WTC11 (cell line): ENCODE results near the gene ASB13. TPM values are rescaled to one million over a fixed set of nuclear protein-coding genes. Genes with fewer than 3 reads are reported as not detected.

Experiments
- ATAC-seq: fragments of 200-7000 bp; cut with Tn5 transposase; 2 replicates; pipeline ENCODE4 v1.10.0; 2021; ENCODE audit warnings: mild to moderate bottlenecking, moderate library complexity
- CTCF ChIA-PET: fragments of 300-600 bp; sonication (Branson Sonifier 250); formaldehyde crosslinking; loops from one replicate; lab custom pipeline; 2021; ENCODE audit warnings: antibody characterized with exemption; lab: Charles Lee
- POLR2A ChIA-PET: fragments of 350-600 bp; sonication (Branson Sonifier 250); formaldehyde crosslinking; loops from one replicate; lab custom pipeline; 2021; ENCODE audit warnings: antibody characterized with exemption; lab: Charles Lee
- DNase-seq: peaks from one replicate; pipeline ENCODE4 v3.0.0; 2021; ENCODE audit warnings: low spot score
- H3K27ac Mint-ChIP-seq: 2 replicates; pipeline ENCODE4 v1.8.0; 2021; ENCODE audit warnings: mixed read lengths
- H3K27me3 Mint-ChIP-seq: 2 replicates; pipeline ENCODE4 v1.8.0; 2021; ENCODE audit warnings: low read depth, mild to moderate bottlenecking, moderate library complexity, mixed read lengths
- H3K36me3 Mint-ChIP-seq: 2 replicates; pipeline ENCODE4 v1.8.0; 2021; ENCODE audit warnings: mixed read lengths
- H3K4me1 Mint-ChIP-seq: 2 replicates; pipeline ENCODE4 v1.8.0; 2022; ENCODE audit warnings: mixed read lengths
- H3K4me3 Mint-ChIP-seq: 2 replicates; pipeline ENCODE4 v1.8.0; 2021; ENCODE audit warnings: mild to moderate bottlenecking, moderate library complexity, mixed read lengths
- H3K9me3 Mint-ChIP-seq: 2 replicates; pipeline ENCODE4 v1.8.0; 2021; ENCODE audit warnings: mixed read lengths
- ATF1 ChIP-seq: sonication (generic); formaldehyde crosslinking; IDR thresholded peaks from 2 replicates; pipeline ENCODE4 v1.8.1; 2023; ENCODE audit warnings: mild to moderate bottlenecking, moderate library complexity, missing genetic modification reagents
- EMX1 ChIP-seq: fragments of 250-450 bp; sonication (Bioruptor Pico); IDR thresholded peaks from 2 replicates; pipeline ENCODE4 v1.8.0; 2021; ENCODE audit warnings: mild to moderate bottlenecking
- GTF2I ChIP-seq: fragments of 250-450 bp; sonication (Bioruptor Pico); conservative IDR thresholded peaks from 2 replicates; pipeline ENCODE4 v1.4.0; 2021; ENCODE audit warnings: mild to moderate bottlenecking
- JAZF1 ChIP-seq: fragments of 250-450 bp; sonication (Bioruptor Pico); IDR thresholded peaks from 2 replicates; pipeline ENCODE4 v1.9.0; 2021; ENCODE audit warnings: moderate library complexity, mild to moderate bottlenecking, inconsistent platforms
- NFE2L1 ChIP-seq: sonication (generic); formaldehyde crosslinking; IDR thresholded peaks from 2 replicates; pipeline ENCODE4 v1.8.1; 2023; ENCODE audit warnings: missing genetic modification reagents
- OVOL2 ChIP-seq: fragments of 250-450 bp; sonication (Bioruptor Pico); IDR thresholded peaks from 2 replicates; pipeline ENCODE4 v1.9.0; 2021; ENCODE audit warnings: mild to moderate bottlenecking, borderline replicate concordance
- SMAD3 ChIP-seq: sonication (generic); formaldehyde crosslinking; IDR thresholded peaks from 2 replicates; pipeline ENCODE4 v1.8.0; 2022; ENCODE audit warnings: missing genetic modification reagents, mild to moderate bottlenecking, borderline replicate concordance
- SOX15 ChIP-seq: fragments of 250-450 bp; sonication (Bioruptor Pico); IDR thresholded peaks from 2 replicates; pipeline ENCODE4 v1.9.0; 2021; ENCODE audit warnings: mild to moderate bottlenecking
- TCF7 ChIP-seq: sonication (generic); formaldehyde crosslinking; IDR thresholded peaks from 2 replicates; pipeline ENCODE4 v1.8.0; 2022; ENCODE audit warnings: mild to moderate bottlenecking, low read depth, missing genetic modification reagents, moderate library complexity
- total RNA-seq: library from RNA; stranded (reverse); gene quantifications from 3 replicates; pipeline ENCODE4 v1.2.3, GENCODE V29; 2021
- TF ChIP-seq, protein P1 (sequence below): sonication (generic); formaldehyde crosslinking; IDR thresholded peaks from 2 replicates; pipeline ENCODE4 v1.8.0; 2023; ENCODE audit warnings: mild to moderate bottlenecking, missing genetic modification reagents
- TF ChIP-seq, protein P2 (sequence below): sonication (generic); formaldehyde crosslinking; IDR thresholded peaks from 2 replicates; pipeline ENCODE4 v1.8.0; 2022; ENCODE audit warnings: missing genetic modification reagents

Gene ASB13
- total RNA-seq, 1 experiment from 2014 or later = 23.4 TPM

DNA sequence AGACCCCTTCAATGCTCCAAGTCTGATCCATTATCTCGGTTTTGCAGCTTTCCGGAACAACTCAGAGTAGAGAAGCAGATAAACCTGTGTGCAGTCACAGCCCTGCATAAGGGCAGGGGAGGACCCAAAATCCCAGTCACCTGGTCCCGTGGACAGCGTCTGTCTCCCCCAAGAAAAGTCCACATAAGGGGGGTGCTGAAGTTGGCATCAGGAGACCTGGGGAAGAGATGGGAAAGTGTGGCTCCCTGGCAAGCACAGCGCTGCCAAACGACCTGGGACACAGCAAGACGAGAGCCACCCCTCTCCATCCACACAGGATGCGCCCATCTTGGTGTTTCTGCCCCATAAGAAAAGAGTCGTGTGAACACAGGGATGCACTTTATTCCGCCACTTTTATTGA lies 27.9 kb downstream of the ASB13 start:
- CTCF ChIA-PET = interaction anchor here (0.9 kb wide), 1 partner anchor 15 kb away, joined by 3 read pairs; no protein-coding TSS in a partner anchor
- H3K27me3 Mint-ChIP-seq = no peaks in the 10 kb centered on the region
- POLR2A ChIA-PET = no interaction called here

DNA sequence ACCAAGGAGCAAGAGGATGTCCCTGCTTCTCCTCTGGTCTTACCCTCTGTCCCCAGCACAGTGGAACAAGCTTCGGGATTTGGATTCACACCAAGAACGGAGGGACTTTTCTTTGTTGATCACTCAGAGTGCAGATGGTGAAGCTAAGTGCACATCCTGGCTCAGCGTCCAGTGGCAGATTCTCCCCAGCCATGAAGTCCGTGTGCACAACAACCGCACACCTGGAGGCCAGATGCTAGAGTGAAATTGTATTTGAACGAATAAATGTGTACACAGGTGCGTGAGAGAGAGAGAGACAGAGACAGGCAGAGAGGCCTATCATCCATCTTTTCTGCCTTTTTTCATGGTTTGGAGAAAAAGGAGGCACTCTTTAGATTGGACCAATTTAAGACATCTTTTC lies 31.5 kb downstream of the ASB13 start:
- Mint-ChIP-seq H3K4me3 (no peak overlapping the region), H3K9me3 (no peaks in the 10 kb centered on the region), H3K27me3 (no peaks in the 10 kb centered on the region), H3K4me1 (no peaks in the 10 kb centered on the region), H3K36me3 (peaks cover 14% of the 10 kb centered on the region; the same call in 1 of the 2 replicates), H3K27ac (no peak overlapping the region)
- ATAC-seq (no peak), DNase-seq (no peak)
- TF ChIP-seq, protein P1, sequence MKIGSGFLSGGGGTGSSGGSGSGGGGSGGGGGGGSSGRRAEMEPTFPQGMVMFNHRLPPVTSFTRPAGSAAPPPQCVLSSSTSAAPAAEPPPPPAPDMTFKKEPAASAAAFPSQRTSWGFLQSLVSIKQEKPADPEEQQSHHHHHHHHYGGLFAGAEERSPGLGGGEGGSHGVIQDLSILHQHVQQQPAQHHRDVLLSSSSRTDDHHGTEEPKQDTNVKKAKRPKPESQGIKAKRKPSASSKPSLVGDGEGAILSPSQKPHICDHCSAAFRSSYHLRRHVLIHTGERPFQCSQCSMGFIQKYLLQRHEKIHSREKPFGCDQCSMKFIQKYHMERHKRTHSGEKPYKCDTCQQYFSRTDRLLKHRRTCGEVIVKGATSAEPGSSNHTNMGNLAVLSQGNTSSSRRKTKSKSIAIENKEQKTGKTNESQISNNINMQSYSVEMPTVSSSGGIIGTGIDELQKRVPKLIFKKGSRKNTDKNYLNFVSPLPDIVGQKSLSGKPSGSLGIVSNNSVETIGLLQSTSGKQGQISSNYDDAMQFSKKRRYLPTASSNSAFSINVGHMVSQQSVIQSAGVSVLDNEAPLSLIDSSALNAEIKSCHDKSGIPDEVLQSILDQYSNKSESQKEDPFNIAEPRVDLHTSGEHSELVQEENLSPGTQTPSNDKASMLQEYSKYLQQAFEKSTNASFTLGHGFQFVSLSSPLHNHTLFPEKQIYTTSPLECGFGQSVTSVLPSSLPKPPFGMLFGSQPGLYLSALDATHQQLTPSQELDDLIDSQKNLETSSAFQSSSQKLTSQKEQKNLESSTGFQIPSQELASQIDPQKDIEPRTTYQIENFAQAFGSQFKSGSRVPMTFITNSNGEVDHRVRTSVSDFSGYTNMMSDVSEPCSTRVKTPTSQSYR (CRISPR knock-in tag) = no peak
- TF ChIP-seq GTF2I (CRISPR knock-in tag) (no peak), SMAD3 (no peak), NFE2L1 (CRISPR knock-in tag) (no peak), OVOL2 (CRISPR knock-in tag) (no peak)
- TF ChIP-seq, protein P2, sequence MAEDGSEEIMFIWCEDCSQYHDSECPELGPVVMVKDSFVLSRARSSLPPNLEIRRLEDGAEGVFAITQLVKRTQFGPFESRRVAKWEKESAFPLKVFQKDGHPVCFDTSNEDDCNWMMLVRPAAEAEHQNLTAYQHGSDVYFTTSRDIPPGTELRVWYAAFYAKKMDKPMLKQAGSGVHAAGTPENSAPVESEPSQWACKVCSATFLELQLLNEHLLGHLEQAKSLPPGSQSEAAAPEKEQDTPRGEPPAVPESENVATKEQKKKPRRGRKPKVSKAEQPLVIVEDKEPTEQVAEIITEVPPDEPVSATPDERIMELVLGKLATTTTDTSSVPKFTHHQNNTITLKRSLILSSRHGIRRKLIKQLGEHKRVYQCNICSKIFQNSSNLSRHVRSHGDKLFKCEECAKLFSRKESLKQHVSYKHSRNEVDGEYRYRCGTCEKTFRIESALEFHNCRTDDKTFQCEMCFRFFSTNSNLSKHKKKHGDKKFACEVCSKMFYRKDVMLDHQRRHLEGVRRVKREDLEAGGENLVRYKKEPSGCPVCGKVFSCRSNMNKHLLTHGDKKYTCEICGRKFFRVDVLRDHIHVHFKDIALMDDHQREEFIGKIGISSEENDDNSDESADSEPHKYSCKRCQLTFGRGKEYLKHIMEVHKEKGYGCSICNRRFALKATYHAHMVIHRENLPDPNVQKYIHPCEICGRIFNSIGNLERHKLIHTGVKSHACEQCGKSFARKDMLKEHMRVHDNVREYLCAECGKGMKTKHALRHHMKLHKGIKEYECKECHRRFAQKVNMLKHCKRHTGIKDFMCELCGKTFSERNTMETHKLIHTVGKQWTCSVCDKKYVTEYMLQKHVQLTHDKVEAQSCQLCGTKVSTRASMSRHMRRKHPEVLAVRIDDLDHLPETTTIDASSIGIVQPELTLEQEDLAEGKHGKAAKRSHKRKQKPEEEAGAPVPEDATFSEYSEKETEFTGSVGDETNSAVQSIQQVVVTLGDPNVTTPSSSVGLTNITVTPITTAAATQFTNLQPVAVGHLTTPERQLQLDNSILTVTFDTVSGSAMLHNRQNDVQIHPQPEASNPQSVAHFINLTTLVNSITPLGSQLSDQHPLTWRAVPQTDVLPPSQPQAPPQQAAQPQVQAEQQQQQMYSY (CRISPR knock-in tag) = no peak
- ChIA-PET POLR2A (no interaction called here), CTCF (interaction anchor here (1.3 kb wide), 1 partner anchor 820 kb away, joined by 4 read pairs; no protein-coding TSS in a partner anchor)

More for the DNA sequence above, 27.9 kb downstream of the ASB13 start:
- H3K27ac Mint-ChIP-seq = no peak overlapping the region
- ATAC-seq = no peak
- TF ChIP-seq TCF7 (no peak), JAZF1 (CRISPR knock-in tag) (no peak)
- TF ChIP-seq, protein P2 (CRISPR knock-in tag) = no peak
- H3K36me3 Mint-ChIP-seq = peaks cover 36% of the 10 kb centered on the region
- no peaks in the 10 kb centered on the region for H3K9me3 Mint-ChIP-seq
- no peak for DNase-seq
- no peak overlapping the region for H3K4me3 Mint-ChIP-seq
- H3K4me1 Mint-ChIP-seq = no peaks in the 10 kb centered on the region

DNA sequence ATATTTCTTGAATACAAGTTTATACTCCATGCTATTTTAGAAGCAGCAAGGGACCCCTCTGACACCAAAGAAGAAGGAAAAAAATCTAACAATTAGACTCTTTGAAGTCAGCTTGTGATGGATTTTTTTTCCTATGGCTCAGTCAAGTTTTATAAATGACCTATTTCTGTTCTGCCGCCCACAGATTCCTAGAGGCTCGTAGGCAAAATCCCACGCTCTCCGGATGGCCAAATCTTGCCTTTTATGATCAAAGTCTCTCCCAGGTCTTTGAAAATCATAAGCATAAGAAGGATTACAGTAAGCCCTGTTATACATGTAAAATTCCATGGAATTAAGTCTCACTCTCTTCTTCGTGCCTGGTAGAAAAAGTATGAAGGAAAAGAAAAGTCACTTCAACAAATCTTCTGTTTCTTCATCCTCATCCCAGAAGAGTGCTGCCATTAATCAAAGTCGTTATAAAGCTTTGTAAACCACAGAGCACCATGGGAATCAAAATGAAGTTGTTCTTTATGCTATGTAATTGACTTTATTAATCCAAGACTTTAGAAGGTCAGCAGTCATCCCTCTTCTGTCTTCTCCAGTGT lies 33.1 kb downstream of the ASB13 start:
- Mint-ChIP-seq H3K27ac (no peak overlapping the region), H3K36me3 (peaks cover under 1% of the 10 kb centered on the region; the same call in 1 of the 2 replicates), H3K27me3 (no peaks in the 10 kb centered on the region), H3K4me3 (no peak overlapping the region), H3K9me3 (no peaks in the 10 kb centered on the region), H3K4me1 (peaks cover 8% of the 10 kb centered on the region)
- POLR2A ChIA-PET = no interaction called here
- CTCF ChIA-PET = interaction anchor here (1.9 kb wide), 1 partner anchor 10 kb away, joined by 10 read pairs; no protein-coding TSS in a partner anchor
- TF ChIP-seq SOX15 (CRISPR knock-in tag) (no peak), ATF1 (CRISPR knock-in tag) (no peak), EMX1 (CRISPR knock-in tag) (no peak)
- no peak for ATAC-seq
- DNase-seq = no peak
